Mesenchymal stem cell (in vitro differentiated cells and primary cell): ENCODE data around the gene QSER1.

Experiments used
- DNase-seq: peaks from one replicate; pipeline ENCODE4 v3.0.0-alpha.2; 2013
- H2AFZ ChIP-seq: one replicate; pipeline ENCODE4 v1.6.1; 2013; ENCODE audit warnings: low read depth, mild to moderate bottlenecking, control low read depth, inconsistent platforms, low read length, moderate library complexity
- H2AK5ac ChIP-seq: 2 replicates; pipeline ENCODE4 v1.6.1; 2013; ENCODE audit warnings: low read length, moderate library complexity, mild to moderate bottlenecking, inconsistent platforms; ENCODE audit not compliant: severe bottlenecking
- H2BK120ac ChIP-seq: one replicate; pipeline ENCODE4 v1.6.1; 2013; ENCODE audit warnings: low read depth, mild to moderate bottlenecking, inconsistent platforms, low read length, moderate library complexity
- H2BK12ac ChIP-seq, 2 experiments: one replicate each; pipeline ENCODE4 v1.6.1; 2013; ENCODE audit warnings: inconsistent platforms in 2 of 2, low read length in 2 of 2, mild to moderate bottlenecking in 2 of 2, moderate library complexity in 2 of 2, control low read depth in 1 of 2
- H2BK15ac ChIP-seq: one replicate; pipeline ENCODE4 v1.6.1; 2013; ENCODE audit warnings: mild to moderate bottlenecking, low read depth, inconsistent platforms; ENCODE audit not compliant: poor library complexity, severe bottlenecking
- H2BK5ac ChIP-seq: 2 replicates; pipeline ENCODE4 v1.6.1; 2013; ENCODE audit warnings: low read depth, mild to moderate bottlenecking, low read length, control low read depth, inconsistent platforms; ENCODE audit not compliant: poor library complexity, severe bottlenecking
- H3K14ac ChIP-seq, 2 experiments: one replicate each; pipeline ENCODE4 v1.6.1; 2013; ENCODE audit warnings: inconsistent platforms in 2 of 2, low read length in 2 of 2, control low read depth in 1 of 2, mild to moderate bottlenecking in 1 of 2, moderate library complexity in 1 of 2
- H3K18ac ChIP-seq, 2 experiments: one replicate each; pipeline ENCODE4 v1.6.1; 2013; ENCODE audit warnings: inconsistent platforms in 2 of 2, low read length in 2 of 2, control low read depth in 1 of 2, low read depth in 1 of 2, mild to moderate bottlenecking in 1 of 2
- H3K23ac ChIP-seq, 2 experiments: one replicate each; pipeline ENCODE4 v1.6.1; 2013; ENCODE audit warnings: inconsistent platforms in 2 of 2, low read length in 2 of 2, mild to moderate bottlenecking in 2 of 2, moderate library complexity in 2 of 2, control low read depth in 1 of 2
- H3K27ac ChIP-seq: 2 replicates; pipeline ENCODE4 v1.5.1; 2013; ENCODE audit warnings: mild to moderate bottlenecking, moderate library complexity, low read length, control low read depth, inconsistent platforms; ENCODE audit not compliant: poor library complexity, severe bottlenecking
- H3K27me3 ChIP-seq, 2 experiments: 2 replicates each; pipeline versions ENCODE4 v1.6.1 to v1.7.0; 2013; ENCODE audit warnings: low read length in 2 of 2, mild to moderate bottlenecking in 2 of 2, moderate library complexity in 2 of 2, control low read depth in 1 of 2, inconsistent platforms in 1 of 2; ENCODE audit not compliant: control insufficient read depth in 1 of 2, insufficient read depth in 1 of 2
- H3K36me3 ChIP-seq, 2 experiments: 2 replicates each; pipeline versions ENCODE4 v1.6.1 to v1.7.0; 2013; ENCODE audit warnings: low read length in 2 of 2, control low read depth in 1 of 2, inconsistent platforms in 1 of 2, low read depth in 1 of 2, mild to moderate bottlenecking in 1 of 2; ENCODE audit not compliant: insufficient read depth in 2 of 2, control insufficient read depth in 1 of 2
- H3K4ac ChIP-seq, 2 experiments: one replicate each; pipeline ENCODE4 v1.6.1; 2013; ENCODE audit warnings: inconsistent platforms in 2 of 2, low read length in 2 of 2, mild to moderate bottlenecking in 2 of 2, moderate library complexity in 2 of 2, control low read depth in 1 of 2, low read depth in 1 of 2
- H3K4me1 ChIP-seq: 2 replicates; pipeline ENCODE4 v1.6.1; 2013; ENCODE audit warnings: low read depth, low read length, control low read depth; ENCODE audit not compliant: control insufficient read depth, insufficient read depth
- H3K4me2 ChIP-seq: 2 replicates; pipeline ENCODE4 v1.6.1; 2013; ENCODE audit warnings: low read length, mild to moderate bottlenecking, inconsistent platforms; ENCODE audit not compliant: poor library complexity, severe bottlenecking
- H3K4me3 ChIP-seq, 2 experiments: 2 replicates each; pipeline versions ENCODE4 v1.5.1 to v1.7.0; 2013; ENCODE audit warnings: low read length in 2 of 2, mild to moderate bottlenecking in 2 of 2, control low read depth in 1 of 2, low read depth in 1 of 2; ENCODE audit not compliant: insufficient read depth in 1 of 2
- H3K79me1 ChIP-seq: replicated peaks from 2 replicates; pipeline ENCODE4 v1.6.1; 2013; ENCODE audit warnings: mild to moderate bottlenecking, control low read depth, low read length, inconsistent platforms; ENCODE audit not compliant: poor library complexity, severe bottlenecking
- H3K9ac ChIP-seq: 2 replicates; pipeline ENCODE4 v1.7.0; 2013; ENCODE audit warnings: mild to moderate bottlenecking, low read length, moderate library complexity
- H3K9me3 ChIP-seq: 2 replicates; pipeline ENCODE4 v1.7.0; 2013; ENCODE audit warnings: mild to moderate bottlenecking, low read length; ENCODE audit not compliant: control insufficient read depth
- H4K8ac ChIP-seq: one replicate; pipeline ENCODE4 v1.6.1; 2013; ENCODE audit warnings: inconsistent platforms, mild to moderate bottlenecking, low read length, moderate library complexity
- H4K91ac ChIP-seq: one replicate; pipeline ENCODE4 v1.6.1; 2013; ENCODE audit warnings: mild to moderate bottlenecking, low read length, inconsistent platforms
- WGBS: methylation state at CpG from one replicate; pipeline ENCODE4 v1.1.7; 2013; ENCODE audit warnings: mixed read lengths; 5-methylcytosine and 5-hydroxymethylcytosine counted together

The QSER1 gene

GRCh38 chr11:32916361-32916760 lies 23.8 kb downstream of the QSER1 start:
- Histone ChIP-seq H2BK120ac (no peak overlapping the region), H3K4ac (no peak overlapping the region), H3K4me3 (no peak overlapping the region), H3K18ac (no peak overlapping the region), H3K14ac (no peak overlapping the region), H3K79me1 (peaks cover 18% of the 10 kb centered on the region), H4K91ac (no peak overlapping the region), H3K27me3 (no peaks in the 10 kb centered on the region), H4K8ac (no peak overlapping the region), H3K36me3 (peaks cover 0 to 2% of the 10 kb centered on the region in 2 experiments), H2BK15ac (no peak overlapping the region), H3K23ac (no peak overlapping the region), H3K4me2 (no peak overlapping the region), H2BK5ac (no peak overlapping the region), H2AK5ac (no peak overlapping the region), H3K4me1 (no peaks in the 10 kb centered on the region), H3K9me3 (no peaks in the 10 kb centered on the region), H2AFZ (no peak overlapping the region), H3K9ac (no peak overlapping the region), H2BK12ac (no peak overlapping the region), H3K27ac (no peak overlapping the region)
- WGBS = no CpG with 5 or more reads among the region's 1 CpG
- DNase-seq = no peak

- no peak for DNase-seq
These were observed 24.4 kb downstream of the QSER1 start for GRCh38 chr11:32916994-32917393.

GRCh38 chr11:32918427-32918826 lies 25.8 kb downstream of the QSER1 start:
- Histone ChIP-seq H3K9me3 (no peaks in the 10 kb centered on the region), H3K23ac (no peak overlapping the region), H3K4me3 (no peak overlapping the region), H2AK5ac (no peak overlapping the region), H3K4me2 (no peak overlapping the region), H2BK15ac (no peak overlapping the region), H2BK120ac (no peak overlapping the region), H3K14ac (no peak overlapping the region), H3K4me1 (no peaks in the 10 kb centered on the region), H3K79me1 (peaks cover 16% of the 10 kb centered on the region), H3K27ac (no peak overlapping the region), H2BK5ac (no peak overlapping the region), H4K8ac (no peak overlapping the region), H2AFZ (no peak overlapping the region), H4K91ac (no peak overlapping the region), H3K36me3 (peaks cover 0 to 2% of the 10 kb centered on the region in 2 experiments), H3K27me3 (no peaks in the 10 kb centered on the region), H3K4ac (no peak overlapping the region), H2BK12ac (no peak overlapping the region), H3K9ac (no peak overlapping the region), H3K18ac (no peak overlapping the region)
- WGBS = 86% methylated on average over 1 of the region's 1 CpG
- no peak for DNase-seq

More at GRCh38 chr11:32916994-32917393, 24.4 kb downstream of the QSER1 start:
- H3K27me3 ChIP-seq = no peaks in the 10 kb centered on the region
- no peak overlapping the region for H3K23ac ChIP-seq
- no peak overlapping the region for H2BK15ac ChIP-seq
- no peak overlapping the region for H2AFZ ChIP-seq
- no peak overlapping the region for H3K18ac ChIP-seq
- H3K4me1 ChIP-seq = no peaks in the 10 kb centered on the region
- H4K8ac ChIP-seq = no peak overlapping the region
- H3K4me2 ChIP-seq = no peak overlapping the region
- H2BK12ac ChIP-seq = no peak overlapping the region
- no peak overlapping the region for H3K4me3 ChIP-seq
- H2AK5ac ChIP-seq = no peak overlapping the region
- H3K27ac ChIP-seq = no peak overlapping the region
- no peak overlapping the region for H3K14ac ChIP-seq
- no peak overlapping the region for H2BK120ac ChIP-seq
- H3K36me3 ChIP-seq = peaks cover 0 to 2% of the 10 kb centered on the region in 2 experiments
- H3K9ac ChIP-seq = no peak overlapping the region
- peaks cover 16% of the 10 kb centered on the region for H3K79me1 ChIP-seq
- H2BK5ac ChIP-seq = no peak overlapping the region
- 95% methylated on average over 5 of the region's 8 CpGs for WGBS
- no peaks in the 10 kb centered on the region for H3K9me3 ChIP-seq
- H3K4ac ChIP-seq = no peak overlapping the region
- H4K91ac ChIP-seq = no peak overlapping the region

- Histone ChIP-seq H3K4ac (no peak overlapping the region), H3K23ac (no peak overlapping the region), H3K18ac (no peak overlapping the region), H3K27me3 (no peaks in the 10 kb centered on the region), H3K36me3 (peaks cover 0 to 2% of the 10 kb centered on the region in 2 experiments), H2BK12ac (no peak overlapping the region), H2BK5ac (no peak overlapping the region), H2AK5ac (no peak overlapping the region), H3K4me2 (no peak overlapping the region), H4K91ac (no peak overlapping the region), H2AFZ (no peak overlapping the region), H3K4me3 (no peak overlapping the region), H3K14ac (no peak overlapping the region), H4K8ac (no peak overlapping the region), H3K27ac (no peak overlapping the region), H2BK15ac (no peak overlapping the region), H3K9ac (no peak overlapping the region), H2BK120ac (no peak overlapping the region), H3K4me1 (no peaks in the 10 kb centered on the region), H3K9me3 (no peaks in the 10 kb centered on the region), H3K79me1 (peaks cover 16% of the 10 kb centered on the region)
- no peak for DNase-seq
- WGBS = 56% methylated on average over 3 of the region's 4 CpGs
These were observed 26.7 kb downstream of the QSER1 start for GRCh38 chr11:32919338-32919737.
